ENCODE measurements around the gene GRK1.

GRK1 gene

GRCh38 chr13:113665597-113666328 lies 1.3 kb upstream of the GRK1 start:
- H3K4me1 ChIP-seq (ENCODE audit: control insufficient read depth, insufficient read depth, low read length): no peaks in the 10 kb centered on the region
- ChIA-PET CTCF (interaction anchor here (0.5 to 1.2 kb wide), 2 partner anchors 59 to 563 kb away, joined by 3 to 4 read pairs; no protein-coding TSS in a partner anchor), POLR2A (interaction anchor here (0.7 kb wide), 1 partner anchor 223 kb away, joined by 4 read pairs; no protein-coding TSS in a partner anchor)
- H3K36me3 ChIP-seq (ENCODE audit: control insufficient read depth in 2 of 2, insufficient read depth in 1 of 2, low read length in 2 of 2): no peaks in the 10 kb centered on the region
- H3K27ac ChIP-seq (ENCODE audit: extremely low read depth, low read depth, low read length): no peak overlapping the region
- H3K9me3 ChIP-seq (ENCODE audit: control insufficient read depth, insufficient read depth, low read depth, low read length): no peaks in the 10 kb centered on the region
- no peak overlapping the region for H3K4me3 ChIP-seq (ENCODE audit: low read depth, low read length)
- peak; percentile 100 for TF ChIP-seq ZEB2 (tag by site-specific recombination; IDR thresholded peaks at IDR 0.05)
- no peak for TF ChIP-seq ZNF623 (tag by site-specific recombination; IDR thresholded peaks at IDR 0.05)

DNA sequence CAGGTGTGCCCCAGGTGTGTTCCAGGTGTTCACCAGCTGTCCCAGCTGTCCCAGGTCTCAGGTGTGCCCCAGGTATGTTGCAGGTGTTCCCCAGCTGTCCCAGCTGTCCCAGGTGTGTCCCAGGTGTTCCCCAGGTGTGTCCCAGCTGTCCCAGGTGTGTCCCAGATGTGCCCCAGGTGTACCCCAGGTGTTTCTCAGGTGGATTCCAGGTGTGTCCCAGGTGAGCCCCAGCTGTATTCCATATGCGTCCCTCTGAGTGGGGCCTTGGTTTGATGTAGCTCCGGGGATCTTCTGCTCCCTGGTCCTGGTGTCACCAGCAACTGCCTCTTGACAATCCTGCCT lies 719 bp upstream of the GRK1 start:
- POLR2A ChIA-PET: interaction anchor here (0.7 kb wide), 1 partner anchor 223 kb away, joined by 4 read pairs; no protein-coding TSS in a partner anchor
- CTCF ChIA-PET: interaction anchor here (0.6 to 1.2 kb wide), 2 partner anchors 58 to 207 kb away, joined by 3 to 4 read pairs; no protein-coding TSS in a partner anchor
- H3K4me3 ChIP-seq (ENCODE audit: low read depth, low read length): no peak overlapping the region

GRCh38 chr13:113667771-113668490 lies 912 bp downstream of the GRK1 start:
- H3K9me3 ChIP-seq (ENCODE audit: control insufficient read depth, insufficient read depth, low read depth, low read length): no peaks in the 10 kb centered on the region
- no peaks in the 10 kb centered on the region for H3K36me3 ChIP-seq (ENCODE audit: control insufficient read depth in 2 of 2, insufficient read depth in 1 of 2, low read length in 2 of 2)
- CTCF ChIA-PET: interaction anchor here (1.5 kb wide), 1 partner anchor 105 kb away, joined by 3 read pairs; no protein-coding TSS in a partner anchor
- POLR2A ChIA-PET: no interaction called here
- H3K27ac ChIP-seq (ENCODE audit: extremely low read depth, low read depth, low read length): no peak overlapping the region
- H3K4me1 ChIP-seq (ENCODE audit: control insufficient read depth, insufficient read depth, low read length): no peaks in the 10 kb centered on the region
- TF ChIP-seq ZNF121 (tag by site-specific recombination; IDR thresholded peaks at IDR 0.05): no peak
- TF ChIP-seq, protein P1, sequence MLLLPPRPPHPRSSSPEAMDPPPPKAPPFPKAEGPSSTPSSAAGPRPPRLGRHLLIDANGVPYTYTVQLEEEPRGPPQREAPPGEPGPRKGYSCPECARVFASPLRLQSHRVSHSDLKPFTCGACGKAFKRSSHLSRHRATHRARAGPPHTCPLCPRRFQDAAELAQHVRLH (tag by site-specific recombination; IDR thresholded peaks at IDR 0.05): no peak
- TF ChIP-seq ZNF311 (tag by site-specific recombination; IDR thresholded peaks at IDR 0.05; ENCODE audit: borderline replicate concordance): no peak
- TF ChIP-seq ZNF629 (tag by site-specific recombination; IDR thresholded peaks at IDR 0.05): no peak
- no peak for TF ChIP-seq HOXA7 (CRISPR knock-in tag; IDR thresholded peaks at IDR 0.05; ENCODE audit: borderline replicate concordance)
- no peak for TF ChIP-seq ZNF621 (tag by site-specific recombination; IDR thresholded peaks at IDR 0.05)
- TF ChIP-seq INSM2 (tag by site-specific recombination; IDR thresholded peaks at IDR 0.05): no peak
- TF ChIP-seq, protein P2, sequence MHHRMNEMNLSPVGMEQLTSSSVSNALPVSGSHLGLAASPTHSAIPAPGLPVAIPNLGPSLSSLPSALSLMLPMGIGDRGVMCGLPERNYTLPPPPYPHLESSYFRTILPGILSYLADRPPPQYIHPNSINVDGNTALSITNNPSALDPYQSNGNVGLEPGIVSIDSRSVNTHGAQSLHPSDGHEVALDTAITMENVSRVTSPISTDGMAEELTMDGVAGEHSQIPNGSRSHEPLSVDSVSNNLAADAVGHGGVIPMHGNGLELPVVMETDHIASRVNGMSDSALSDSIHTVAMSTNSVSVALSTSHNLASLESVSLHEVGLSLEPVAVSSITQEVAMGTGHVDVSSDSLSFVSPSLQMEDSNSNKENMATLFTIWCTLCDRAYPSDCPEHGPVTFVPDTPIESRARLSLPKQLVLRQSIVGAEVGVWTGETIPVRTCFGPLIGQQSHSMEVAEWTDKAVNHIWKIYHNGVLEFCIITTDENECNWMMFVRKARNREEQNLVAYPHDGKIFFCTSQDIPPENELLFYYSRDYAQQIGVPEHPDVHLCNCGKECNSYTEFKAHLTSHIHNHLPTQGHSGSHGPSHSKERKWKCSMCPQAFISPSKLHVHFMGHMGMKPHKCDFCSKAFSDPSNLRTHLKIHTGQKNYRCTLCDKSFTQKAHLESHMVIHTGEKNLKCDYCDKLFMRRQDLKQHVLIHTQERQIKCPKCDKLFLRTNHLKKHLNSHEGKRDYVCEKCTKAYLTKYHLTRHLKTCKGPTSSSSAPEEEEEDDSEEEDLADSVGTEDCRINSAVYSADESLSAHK (tag by site-specific recombination; IDR thresholded peaks at IDR 0.05): no peak
- TF ChIP-seq ZNF169 (tag by site-specific recombination; IDR thresholded peaks at IDR 0.05): no peak
- no peak overlapping the region for H3K4me3 ChIP-seq (ENCODE audit: low read depth, low read length)

More for the DNA sequence above, 719 bp upstream of the GRK1 start:
- peak; percentile 99 for TF ChIP-seq ZEB2 (tag by site-specific recombination; IDR thresholded peaks at IDR 0.05)
- TF ChIP-seq ZNF549 (tag by site-specific recombination; IDR thresholded peaks at IDR 0.05): no peak
- no peak for TF ChIP-seq AEBP2 (tag by site-specific recombination; IDR thresholded peaks at IDR 0.05; ENCODE audit: borderline replicate concordance)
- H3K4me1 ChIP-seq (ENCODE audit: control insufficient read depth, insufficient read depth, low read length): no peaks in the 10 kb centered on the region
- no peaks in the 10 kb centered on the region for H3K9me3 ChIP-seq (ENCODE audit: control insufficient read depth, insufficient read depth, low read depth, low read length)
- H3K36me3 ChIP-seq (ENCODE audit: control insufficient read depth in 2 of 2, insufficient read depth in 1 of 2, low read length in 2 of 2): no peaks in the 10 kb centered on the region
- no peak overlapping the region for H3K27ac ChIP-seq (ENCODE audit: extremely low read depth, low read depth, low read length)

Measured in HEK293 (cell line).